Smooth muscle cell (in vitro differentiated cells): Measurements from ENCODE around the gene UQCRC1. TPM values are rescaled to one million over a fixed set of nuclear protein-coding genes. Genes with fewer than 3 reads are reported as not detected.

Experiments
- DNase-seq: peaks from one replicate; lab custom pipeline; 2025; ENCODE audit not compliant: unreplicated experiment; lab: John Stamatoyannopoulos, UW
- H2AFZ ChIP-seq: fragments of 200-600 bp; sonication (generic); 2 replicates; pipeline ENCODE4 v1.6.0; 2016; ENCODE audit warnings: antibody characterized with exemption, low read depth, mild to moderate bottlenecking
- H3F3A ChIP-seq: fragments of 200-600 bp; sonication (generic); 2 replicates; pipeline ENCODE4 v1.6.0; 2017; ENCODE audit warnings: antibody characterized with exemption, low read depth
- H3K27ac ChIP-seq: fragments of 200-600 bp; sonication (generic); 2 replicates; pipeline ENCODE4 v1.5.1; 2016; ENCODE audit warnings: low read depth, mild to moderate bottlenecking
- H3K27me3 ChIP-seq: fragments of 200-600 bp; sonication (generic); 2 replicates; pipeline ENCODE4 v1.6.1; 2016; ENCODE audit warnings: low read depth, mild to moderate bottlenecking
- H3K36me3 ChIP-seq: fragments of 200-600 bp; sonication (generic); 2 replicates; pipeline ENCODE4 v1.5.1; 2016; ENCODE audit warnings: low read depth
- H3K4me1 ChIP-seq: fragments of 200-600 bp; sonication (generic); 2 replicates; pipeline ENCODE4 v1.5.1; 2016; ENCODE audit warnings: low read depth
- H3K4me2 ChIP-seq: fragments of 200-600 bp; sonication (generic); 2 replicates; pipeline ENCODE4 v1.6.0; 2016; ENCODE audit warnings: mild to moderate bottlenecking
- H3K4me3 ChIP-seq: fragments of 200-600 bp; sonication (generic); 2 replicates; pipeline ENCODE4 v1.5.1; 2016; ENCODE audit warnings: mild to moderate bottlenecking
- H3K79me2 ChIP-seq: fragments of 200-600 bp; sonication (generic); 2 replicates; pipeline ENCODE4 v1.6.0; 2016; ENCODE audit warnings: low read depth, mild to moderate bottlenecking
- H3K9ac ChIP-seq: fragments of 200-600 bp; sonication (generic); 2 replicates; pipeline ENCODE4 v1.6.0; 2016; ENCODE audit warnings: low read depth
- H3K9me3 ChIP-seq: fragments of 200-600 bp; sonication (generic); replicated peaks from 2 replicates; pipeline ENCODE4 v1.5.1; 2016; ENCODE audit warnings: low read depth
- H4K20me1 ChIP-seq: fragments of 200-600 bp; sonication (generic); 2 replicates; pipeline ENCODE4 v1.6.0; 2016; ENCODE audit warnings: low read depth
- WGBS: methylation state at CpG from one replicate; pipeline ENCODE4 v1.1.7; 2016; ENCODE audit warnings: low lambda C conversion rate; 5-methylcytosine and 5-hydroxymethylcytosine counted together
- polyA plus RNA-seq: library from polyadenylated mRNA; unstranded; fragments of >200 nt; fragmentation: Nextera tagmentation; extraction: Ambion mirVana; gene quantifications from 2 replicates; pipeline ENCODE4 v1.2.1, GENCODE V29; 2016
- total RNA-seq: library from RNA; depleted of rRNA; stranded (reverse); fragments of >200 nt; gene quantifications from 2 replicates; pipeline ENCODE4 v1.2.3, GENCODE V29; 2014
- TF ChIP-seq, protein P1 (sequence below): fragments of 200-600 bp; sonication (generic); IDR thresholded peaks from 2 replicates; pipeline ENCODE4 v1.5.1; 2017; ENCODE audit warnings: borderline replicate concordance, mild to moderate bottlenecking, antibody characterized with exemption; ENCODE audit not compliant: insufficient read depth, poor library complexity, severe bottlenecking

The UQCRC1 gene
- total and polyA plus RNA-seq, 2 experiments from 2014 or later, result 206 to 425 TPM

DNA sequence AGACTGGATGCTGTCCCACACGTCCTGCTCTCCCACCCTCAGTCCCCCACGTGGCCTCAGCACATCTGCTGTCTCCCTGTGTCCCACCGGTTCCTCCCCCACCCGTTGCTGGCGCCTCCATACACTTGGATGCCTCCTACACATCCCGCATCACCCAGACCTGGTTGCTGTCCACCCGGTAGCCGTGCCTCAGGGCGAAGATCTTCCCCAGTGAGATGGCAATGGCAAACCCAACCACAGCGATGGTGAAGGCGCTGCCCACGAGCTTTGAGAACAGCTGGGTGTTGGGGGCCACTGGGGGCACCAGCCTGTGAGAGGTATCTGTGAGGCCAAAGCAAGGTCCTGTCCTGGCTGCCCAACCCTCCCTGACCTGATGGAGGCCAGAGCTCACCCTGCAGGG, 21.4 kb upstream of the UQCRC1 start:
- H3K36me3 ChIP-seq, result no peaks in the 10 kb centered on the region

DNA sequence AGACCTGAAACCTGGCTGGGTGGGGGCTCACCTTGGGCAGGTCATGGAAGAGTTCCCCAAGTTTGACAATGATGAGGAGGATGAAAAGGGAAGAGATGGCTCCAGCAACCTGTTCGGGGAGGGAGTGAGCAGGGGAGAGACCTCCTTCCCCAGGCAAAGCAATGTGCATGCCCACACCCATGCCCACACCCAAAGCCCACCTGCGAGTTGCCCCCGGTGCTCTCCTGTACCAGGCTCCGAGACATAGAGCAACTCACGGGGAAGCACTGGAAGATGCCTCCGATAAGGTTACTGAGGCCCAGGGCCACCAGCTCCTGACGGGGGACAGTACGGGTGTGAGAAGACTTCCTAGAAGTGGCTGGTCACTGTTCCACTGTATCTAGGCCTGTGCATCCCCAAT, 21.0 kb upstream of the UQCRC1 start:
- Histone ChIP-seq H3K4me2 (no peak overlapping the region), H4K20me1 (peaks cover 24% of the 10 kb centered on the region), H2AFZ (no peak overlapping the region), H3K27me3 (no peaks in the 10 kb centered on the region), H3K27ac (no peak overlapping the region), H3K36me3 (no peaks in the 10 kb centered on the region), H3K4me1 (no peaks in the 10 kb centered on the region), H3K9me3 (no peaks in the 10 kb centered on the region), H3F3A (no peaks in the 10 kb centered on the region), H3K79me2 (peaks cover 6% of the 10 kb centered on the region), H3K9ac (no peak overlapping the region), H3K4me3 (no peak overlapping the region)
- TF ChIP-seq, protein P1, sequence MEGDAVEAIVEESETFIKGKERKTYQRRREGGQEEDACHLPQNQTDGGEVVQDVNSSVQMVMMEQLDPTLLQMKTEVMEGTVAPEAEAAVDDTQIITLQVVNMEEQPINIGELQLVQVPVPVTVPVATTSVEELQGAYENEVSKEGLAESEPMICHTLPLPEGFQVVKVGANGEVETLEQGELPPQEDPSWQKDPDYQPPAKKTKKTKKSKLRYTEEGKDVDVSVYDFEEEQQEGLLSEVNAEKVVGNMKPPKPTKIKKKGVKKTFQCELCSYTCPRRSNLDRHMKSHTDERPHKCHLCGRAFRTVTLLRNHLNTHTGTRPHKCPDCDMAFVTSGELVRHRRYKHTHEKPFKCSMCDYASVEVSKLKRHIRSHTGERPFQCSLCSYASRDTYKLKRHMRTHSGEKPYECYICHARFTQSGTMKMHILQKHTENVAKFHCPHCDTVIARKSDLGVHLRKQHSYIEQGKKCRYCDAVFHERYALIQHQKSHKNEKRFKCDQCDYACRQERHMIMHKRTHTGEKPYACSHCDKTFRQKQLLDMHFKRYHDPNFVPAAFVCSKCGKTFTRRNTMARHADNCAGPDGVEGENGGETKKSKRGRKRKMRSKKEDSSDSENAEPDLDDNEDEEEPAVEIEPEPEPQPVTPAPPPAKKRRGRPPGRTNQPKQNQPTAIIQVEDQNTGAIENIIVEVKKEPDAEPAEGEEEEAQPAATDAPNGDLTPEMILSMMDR, result no peak
- DNase-seq, result no peak
- 94% methylated on average over 8 of the region's 8 CpGs for WGBS

More for the DNA sequence above, 21.4 kb upstream of the UQCRC1 start:
- peaks cover 6% of the 10 kb centered on the region for H3K79me2 ChIP-seq
- WGBS, result 98% methylated on average over 11 of the region's 12 CpGs
- no peaks in the 10 kb centered on the region for H3F3A ChIP-seq
- TF ChIP-seq, protein P1, result no peak
- H4K20me1 ChIP-seq, result peaks cover 24% of the 10 kb centered on the region
- H3K4me3 ChIP-seq, result no peak overlapping the region
- H3K9me3 ChIP-seq, result no peaks in the 10 kb centered on the region
- no peak for DNase-seq
- no peaks in the 10 kb centered on the region for H3K4me1 ChIP-seq
- H3K4me2 ChIP-seq, result no peak overlapping the region
- H2AFZ ChIP-seq, result no peak overlapping the region
- no peak overlapping the region for H3K27ac ChIP-seq
- H3K9ac ChIP-seq, result no peak overlapping the region
- no peaks in the 10 kb centered on the region for H3K27me3 ChIP-seq

DNA sequence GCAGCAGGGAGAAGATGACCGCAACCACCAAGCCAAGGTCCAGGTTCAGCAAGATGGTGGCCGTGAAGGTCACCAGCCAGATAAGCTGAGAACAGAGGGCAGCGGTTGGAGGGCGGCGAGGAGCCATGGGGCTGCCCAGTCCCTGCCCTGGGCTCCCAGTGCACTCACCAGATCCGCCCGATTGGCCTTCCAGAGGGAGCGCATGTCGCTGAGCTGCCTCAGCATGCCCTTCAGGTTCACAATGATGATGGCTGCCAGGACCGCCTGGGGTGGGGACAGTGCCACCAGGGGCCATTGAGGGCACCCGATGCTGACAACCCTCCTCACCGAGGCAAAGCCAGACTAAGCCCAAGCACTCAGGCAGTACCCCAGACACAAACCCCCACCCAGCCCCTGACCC, 20.4 kb upstream of the UQCRC1 start:
- 92% methylated on average over 10 of the region's 12 CpGs for WGBS
- Histone ChIP-seq H3K9ac (no peak overlapping the region), H3K36me3 (no peaks in the 10 kb centered on the region), H4K20me1 (peaks cover 24% of the 10 kb centered on the region), H3K79me2 (peaks cover 6% of the 10 kb centered on the region), H3K9me3 (no peaks in the 10 kb centered on the region), H3K4me1 (no peaks in the 10 kb centered on the region), H3K4me3 (no peak overlapping the region), H3K27me3 (no peaks in the 10 kb centered on the region), H3K4me2 (no peak overlapping the region), H2AFZ (no peak overlapping the region), H3K27ac (no peak overlapping the region), H3F3A (no peaks in the 10 kb centered on the region)
- no peak for DNase-seq
- TF ChIP-seq, protein P1, result no peak

DNA sequence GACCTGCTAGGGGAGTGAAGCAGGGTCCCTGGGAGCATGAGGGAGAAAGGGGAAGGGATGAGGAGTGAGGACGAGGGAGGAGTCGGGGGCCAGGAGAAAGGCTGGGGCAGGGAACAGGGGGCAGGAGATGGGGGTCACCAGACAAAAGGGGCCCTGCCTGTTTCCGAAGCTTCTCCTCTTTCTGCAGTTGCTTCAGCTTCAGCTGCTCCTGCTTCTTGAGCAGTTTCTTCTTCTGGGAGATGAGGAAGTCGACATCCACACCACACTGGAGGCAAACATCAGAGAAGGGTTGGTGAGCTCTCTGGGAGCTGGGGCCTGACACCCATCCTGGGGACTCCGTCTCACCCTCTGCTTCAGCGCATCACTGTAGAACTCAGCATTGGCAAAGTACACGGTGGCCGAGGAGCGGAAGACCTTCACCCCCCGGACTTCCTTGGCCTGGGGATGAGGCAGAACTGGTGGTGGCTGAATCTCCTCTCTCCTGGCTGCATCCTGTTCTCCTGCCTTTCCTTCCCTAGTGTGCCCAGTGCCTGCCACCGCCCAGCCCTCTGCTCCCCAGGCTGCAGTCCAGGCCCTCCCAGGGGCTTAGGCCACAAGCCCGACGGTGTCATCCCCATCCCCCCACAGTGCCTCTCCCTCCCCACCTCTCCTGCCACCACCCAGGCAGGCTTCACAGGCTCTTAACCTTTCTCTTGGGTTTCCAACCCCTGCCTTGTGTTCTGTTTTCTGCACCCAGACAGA, 19.0 kb upstream of the UQCRC1 start:
- WGBS, result 97% methylated on average over 12 of the region's 13 CpGs
- Histone ChIP-seq H3K4me2 (no peak overlapping the region), H3K4me1 (no peaks in the 10 kb centered on the region), H3K9me3 (no peaks in the 10 kb centered on the region), H3K27ac (no peak overlapping the region), H3F3A (no peaks in the 10 kb centered on the region), H3K9ac (no peak overlapping the region), H2AFZ (no peak overlapping the region), H3K79me2 (no peaks in the 10 kb centered on the region), H3K36me3 (no peaks in the 10 kb centered on the region), H4K20me1 (peaks cover 13% of the 10 kb centered on the region), H3K4me3 (no peak overlapping the region), H3K27me3 (no peaks in the 10 kb centered on the region)
- DNase-seq, result no peak
- TF ChIP-seq, protein P1, result no peak
